ENCODE data around the gene GRIK4.

The GRIK4 gene

DNA sequence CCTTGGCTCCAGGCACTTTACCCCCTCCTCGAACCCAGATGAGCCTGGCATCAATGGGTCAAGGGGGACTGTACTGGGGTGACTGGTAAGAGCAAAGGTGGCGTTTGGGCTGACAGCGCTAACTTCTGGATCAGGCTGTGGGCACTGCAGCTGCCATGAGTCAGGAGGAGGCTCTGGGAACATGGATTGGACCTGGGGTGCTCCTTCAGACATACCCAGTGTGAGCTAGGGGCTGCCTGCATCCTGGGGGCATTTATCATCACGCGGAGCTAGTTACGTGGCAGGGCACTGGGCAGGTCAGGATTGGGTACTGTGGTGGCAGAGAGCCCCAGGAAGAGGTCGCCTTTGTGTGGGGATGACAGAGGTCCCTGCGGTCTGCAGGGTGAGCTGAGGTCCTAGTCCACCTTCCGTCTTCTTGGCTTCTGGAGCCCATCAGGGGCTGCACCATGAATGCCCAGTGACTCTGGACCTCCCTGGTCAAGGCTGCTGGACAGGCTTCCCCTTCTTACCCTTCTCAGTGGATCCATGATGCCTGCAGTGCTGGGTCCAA, 13.1 kb downstream of the GRIK4 start:
- DNase-seq (ENCODE audit: low spot score) (no peak), FAIRE-seq (no peak)

- FAIRE-seq (no peak), DNase-seq (ENCODE audit: low spot score) (no peak)
Measured at GRCh38 chr11:120525261-120526171, 14.0 kb downstream of the GRIK4 start.

DNA sequence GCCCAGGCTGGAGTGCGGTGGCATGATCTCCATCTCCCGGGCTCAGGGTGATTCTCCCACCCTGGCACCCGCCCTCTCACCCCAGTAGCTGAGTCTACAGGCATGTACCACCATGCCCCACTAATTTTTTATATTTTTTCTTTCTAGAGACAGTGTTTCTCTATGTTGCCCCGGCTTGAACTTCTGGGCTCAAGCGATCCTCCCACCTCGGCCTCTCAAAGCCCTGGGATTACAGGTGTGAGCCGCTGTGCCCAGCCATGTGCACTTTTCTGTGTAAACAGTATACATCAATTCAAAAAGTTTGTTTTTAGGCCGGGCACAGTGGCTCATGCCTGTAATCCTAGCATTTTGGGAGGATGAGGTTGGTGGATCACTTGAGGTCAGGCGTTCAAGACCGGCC, 14.7 kb downstream of the GRIK4 start:
- no peak for DNase-seq (ENCODE audit: low spot score)
- no peak for FAIRE-seq

- FAIRE-seq (no peak), DNase-seq (ENCODE audit: low spot score) (peak; percentile 53)
Measured at GRCh38 chr11:120527111-120527761, 15.7 kb downstream of the GRIK4 start.

GRCh38 chr11:120528749-120529148, 17.2 kb downstream of the GRIK4 start:
- no peak for DNase-seq (ENCODE audit: low spot score)
- no peak for FAIRE-seq

GRCh38 chr11:120529214-120529613, 17.7 kb downstream of the GRIK4 start:
- DNase-seq (ENCODE audit: low spot score) (no peak), FAIRE-seq (no peak)

DNA sequence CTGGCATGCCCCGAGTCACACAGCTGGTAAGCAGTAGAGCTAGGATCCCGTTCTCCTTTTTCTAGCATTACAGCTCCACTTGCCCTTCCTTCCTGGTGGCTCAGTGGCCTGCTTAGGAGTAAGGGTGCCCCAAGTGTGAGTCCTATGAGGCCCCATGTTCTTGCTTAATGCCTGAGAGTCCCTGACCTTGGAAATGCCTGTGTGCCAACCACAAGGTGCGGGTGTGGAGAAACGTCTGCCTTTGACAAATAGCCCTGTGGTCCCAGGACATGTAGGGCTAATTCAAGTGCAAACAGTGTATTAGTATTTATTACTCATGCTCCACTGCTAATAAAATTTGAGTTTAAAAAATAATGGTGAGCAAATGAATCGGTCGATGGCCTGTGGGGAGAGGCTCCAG, 18.4 kb downstream of the GRIK4 start:
- DNase-seq (ENCODE audit: low spot score), result no peak
- FAIRE-seq, result no peak

GRCh38 chr11:120532082-120532831, 20.7 kb downstream of the GRIK4 start:
- DNase-seq (ENCODE audit: low spot score) (peak; percentile 27), FAIRE-seq (no peak)

DNA sequence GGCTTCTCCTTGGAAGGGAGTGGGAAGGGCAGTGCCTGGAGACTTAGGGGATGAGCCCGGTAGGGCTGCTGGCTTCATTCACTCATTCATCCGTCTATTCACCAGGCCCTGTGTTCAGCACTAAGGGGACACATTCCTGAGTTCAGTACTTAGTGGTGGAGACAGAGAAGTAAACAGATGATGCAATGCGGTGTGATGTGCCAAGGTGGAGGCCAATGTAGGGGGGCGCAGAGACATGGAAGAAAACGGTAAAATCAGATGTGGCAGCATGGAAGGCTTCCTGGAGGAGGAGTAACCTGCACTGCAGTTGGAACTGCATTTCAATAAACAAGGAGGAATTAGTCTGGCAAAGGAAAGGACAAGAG, 21.3 kb downstream of the GRIK4 start:
- peak; percentile 29 for DNase-seq (ENCODE audit: low spot score)
- no peak for FAIRE-seq

GRCh38 chr11:120536091-120536796, 24.7 kb downstream of the GRIK4 start:
- DNase-seq (ENCODE audit: low spot score), result no peak
- no peak for FAIRE-seq

DNA sequence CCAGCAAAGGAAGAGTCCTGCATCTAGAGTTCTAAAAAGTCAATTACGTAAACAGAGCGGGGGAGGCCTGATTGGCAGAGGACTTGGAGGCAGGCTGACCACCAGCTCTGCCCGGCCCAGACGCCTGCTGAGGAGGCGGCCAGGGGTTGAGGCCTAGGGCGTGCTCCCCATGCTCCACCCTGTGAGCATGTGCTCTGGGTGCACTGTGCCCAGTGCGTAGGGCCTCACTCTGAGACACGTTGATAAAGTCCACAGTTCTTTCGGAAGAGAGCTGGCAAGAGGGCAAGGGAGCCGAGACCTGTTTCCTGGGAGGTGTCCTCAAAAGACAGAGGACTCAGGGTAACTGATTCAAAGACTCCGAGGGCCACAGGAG, 25.2 kb downstream of the GRIK4 start:
- DNase-seq (ENCODE audit: low spot score) (no peak), FAIRE-seq (no peak)

GRCh38 chr11:120537996-120538395, 26.4 kb downstream of the GRIK4 start:
- DNase-seq (ENCODE audit: low spot score), result no peak
- FAIRE-seq, result no peak

DNA sequence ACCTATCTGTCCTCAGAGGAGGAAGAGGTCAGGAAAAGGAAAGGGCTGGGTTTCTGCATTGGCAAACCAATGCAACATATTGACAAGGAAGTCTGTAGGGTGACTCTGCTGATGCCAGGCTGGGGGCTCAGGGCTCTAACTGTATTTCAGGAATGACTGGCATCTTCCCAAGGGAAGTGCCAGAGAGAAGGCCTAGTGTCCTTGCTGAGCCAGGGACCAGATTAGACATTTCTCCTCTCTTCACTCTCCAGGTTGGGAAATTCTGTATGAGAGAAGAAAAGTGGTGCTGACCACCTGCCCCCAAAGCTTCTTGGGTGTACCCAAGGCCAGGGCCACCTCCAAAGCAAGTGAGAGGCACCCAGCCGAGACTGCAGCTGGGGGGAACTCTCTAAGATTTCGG, 27.2 kb downstream of the GRIK4 start:
- FAIRE-seq, result no peak
- no peak for DNase-seq (ENCODE audit: low spot score)

DNA sequence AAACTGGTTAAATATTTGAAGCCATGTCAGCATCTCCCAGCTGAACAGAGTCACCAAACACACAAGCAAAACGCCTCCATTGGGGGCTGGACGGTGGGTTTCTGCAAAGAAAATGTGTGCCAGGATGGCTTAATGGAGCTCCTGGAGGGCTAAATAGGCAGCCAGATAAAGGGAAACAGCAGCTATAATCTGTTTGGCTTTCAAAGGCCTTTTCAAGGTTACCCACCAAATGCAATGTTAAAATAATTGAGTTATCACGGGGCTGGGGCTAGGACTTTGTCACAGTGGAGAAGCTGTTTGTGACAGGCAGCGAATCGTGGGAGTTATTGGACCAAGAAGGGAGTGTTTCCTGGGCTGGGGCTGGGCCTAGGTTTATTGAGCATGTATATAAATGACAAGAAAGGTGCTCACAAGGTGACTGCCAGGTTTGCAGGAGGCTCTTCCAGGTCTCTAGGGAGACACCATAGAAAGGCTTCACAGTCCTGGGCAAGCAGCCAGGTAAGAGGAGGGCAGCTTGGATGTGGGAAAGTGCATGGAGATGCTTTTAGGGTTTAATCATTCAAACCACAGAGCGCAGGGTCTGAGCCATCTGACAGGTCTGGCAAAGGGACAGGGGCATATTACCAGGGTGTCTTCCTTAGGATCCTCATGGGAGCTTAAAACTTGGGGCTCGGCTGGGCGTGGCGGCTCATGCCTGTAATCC, 28.3 kb downstream of the GRIK4 start:
- FAIRE-seq, result no peak

DNA sequence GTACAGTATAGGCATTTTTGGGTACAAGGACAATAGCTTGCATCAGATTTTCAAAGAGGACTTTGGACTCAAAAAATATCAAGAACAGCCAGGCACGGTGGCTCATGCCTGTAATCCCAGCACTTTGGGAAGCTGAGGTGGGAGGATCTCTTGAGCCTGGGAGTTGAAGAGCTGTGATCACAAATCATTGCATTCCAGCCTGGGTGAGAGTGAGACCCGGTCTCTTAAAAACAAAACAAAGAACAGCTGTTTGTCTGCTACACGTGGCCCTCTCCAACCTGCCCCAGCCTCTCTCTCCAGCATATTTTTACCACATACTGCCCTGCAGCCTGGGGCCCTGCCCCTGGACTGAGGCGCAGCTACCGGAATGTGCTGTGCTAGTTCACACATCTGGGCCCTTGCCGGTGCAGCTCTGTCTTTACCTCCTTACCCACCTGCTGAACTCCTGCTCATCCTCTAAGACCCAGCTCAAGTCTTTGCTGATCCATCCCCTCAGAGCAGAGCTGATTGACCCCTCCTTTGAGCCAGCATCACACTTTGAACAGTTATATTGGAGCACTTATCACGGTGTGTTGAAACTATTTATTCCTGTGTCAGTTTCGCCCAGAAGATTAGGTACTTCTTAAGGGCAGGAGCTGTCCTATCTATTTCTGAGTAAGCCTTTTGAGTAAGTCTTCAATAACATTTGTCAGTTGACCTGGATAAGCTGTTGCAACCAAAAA, 29.4 kb downstream of the GRIK4 start:
- DNase-seq (ENCODE audit: low spot score) (no peak), FAIRE-seq (no peak)

More for the DNA sequence above, 28.3 kb downstream of the GRIK4 start:
- DNase-seq (ENCODE audit: low spot score), result peak; percentile 72

- DNase-seq (ENCODE audit: low spot score) (no peak), FAIRE-seq (no peak)
Measured at GRCh38 chr11:120543521-120544215, 32.1 kb downstream of the GRIK4 start.

GRCh38 chr11:120545813-120546212, 34.3 kb downstream of the GRIK4 start:
- FAIRE-seq (no peak), DNase-seq (ENCODE audit: low spot score) (no peak)

GRCh38 chr11:120546312-120547205, 35.0 kb downstream of the GRIK4 start:
- DNase-seq (ENCODE audit: low spot score), result peak; percentile 77
- peak; percentile 20 for FAIRE-seq
